Measurements from ENCODE around the gene COMMD7.

The COMMD7 gene

GRCh38 chr20:32743237-32744112, at the start of gene COMMD7:
TSS of gene COMMD7 (minus strand) at chr20:32743467. CDS start at chr20:32743391, 76 bp downstream.
- TF ChIP-seq, protein P1, sequence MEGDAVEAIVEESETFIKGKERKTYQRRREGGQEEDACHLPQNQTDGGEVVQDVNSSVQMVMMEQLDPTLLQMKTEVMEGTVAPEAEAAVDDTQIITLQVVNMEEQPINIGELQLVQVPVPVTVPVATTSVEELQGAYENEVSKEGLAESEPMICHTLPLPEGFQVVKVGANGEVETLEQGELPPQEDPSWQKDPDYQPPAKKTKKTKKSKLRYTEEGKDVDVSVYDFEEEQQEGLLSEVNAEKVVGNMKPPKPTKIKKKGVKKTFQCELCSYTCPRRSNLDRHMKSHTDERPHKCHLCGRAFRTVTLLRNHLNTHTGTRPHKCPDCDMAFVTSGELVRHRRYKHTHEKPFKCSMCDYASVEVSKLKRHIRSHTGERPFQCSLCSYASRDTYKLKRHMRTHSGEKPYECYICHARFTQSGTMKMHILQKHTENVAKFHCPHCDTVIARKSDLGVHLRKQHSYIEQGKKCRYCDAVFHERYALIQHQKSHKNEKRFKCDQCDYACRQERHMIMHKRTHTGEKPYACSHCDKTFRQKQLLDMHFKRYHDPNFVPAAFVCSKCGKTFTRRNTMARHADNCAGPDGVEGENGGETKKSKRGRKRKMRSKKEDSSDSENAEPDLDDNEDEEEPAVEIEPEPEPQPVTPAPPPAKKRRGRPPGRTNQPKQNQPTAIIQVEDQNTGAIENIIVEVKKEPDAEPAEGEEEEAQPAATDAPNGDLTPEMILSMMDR (IDR thresholded peaks at IDR 0.05; ENCODE audit: insufficient read depth, low read depth, low read length, missing control alignments): no peak
- DNase-seq (ENCODE audit: low read depth): peak; percentile 56

GRCh38 chr20:32792731-32793458, 49.6 kb upstream of the COMMD7 start:
- TF ChIP-seq, protein P1 (IDR thresholded peaks at IDR 0.05; ENCODE audit: insufficient read depth, low read depth, low read length, missing control alignments): peak; percentile 19
- no peak for DNase-seq (ENCODE audit: low read depth)
- H3K4me3 ChIP-seq (ENCODE audit: low read length): no peak overlapping the region

More at GRCh38 chr20:32743237-32744112, at the start of gene COMMD7:
- peak within 1 kb of the TSS; percentile 70 for H3K4me3 ChIP-seq (ENCODE audit: low read length)

DNA sequence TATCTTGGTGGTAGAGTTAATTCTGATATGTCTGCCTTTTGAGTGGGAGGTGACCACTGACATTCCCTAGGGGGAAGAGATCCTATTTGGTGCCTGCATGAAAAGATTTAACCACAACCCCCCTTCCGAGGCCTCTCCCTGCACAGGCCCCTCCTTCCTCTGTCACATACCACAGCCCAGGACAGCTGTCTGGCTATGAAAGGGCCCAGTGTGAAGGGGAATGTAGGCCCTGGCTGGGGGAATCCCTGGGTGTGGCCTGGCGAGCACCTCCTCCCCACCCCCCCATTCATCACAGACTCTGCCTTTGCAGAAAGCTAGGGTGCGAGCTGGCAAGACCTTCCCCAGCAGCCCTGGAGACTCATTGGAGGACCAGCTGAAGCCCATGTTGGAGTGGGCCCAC, 49.0 kb upstream of the COMMD7 start:
- TF ChIP-seq, protein P1 (IDR thresholded peaks at IDR 0.05; ENCODE audit: insufficient read depth, low read depth, low read length, missing control alignments): no peak
- no peak for DNase-seq (ENCODE audit: low read depth)
- no peak overlapping the region for H3K4me3 ChIP-seq (ENCODE audit: low read length)

- no peak overlapping the region for H3K4me3 ChIP-seq (ENCODE audit: low read length)
- TF ChIP-seq, protein P1 (IDR thresholded peaks at IDR 0.05; ENCODE audit: insufficient read depth, low read depth, low read length, missing control alignments): no peak
- DNase-seq (ENCODE audit: low read depth): no peak
Observed at GRCh38 chr20:32790751-32791057, 47.4 kb upstream of the COMMD7 start.

DNA sequence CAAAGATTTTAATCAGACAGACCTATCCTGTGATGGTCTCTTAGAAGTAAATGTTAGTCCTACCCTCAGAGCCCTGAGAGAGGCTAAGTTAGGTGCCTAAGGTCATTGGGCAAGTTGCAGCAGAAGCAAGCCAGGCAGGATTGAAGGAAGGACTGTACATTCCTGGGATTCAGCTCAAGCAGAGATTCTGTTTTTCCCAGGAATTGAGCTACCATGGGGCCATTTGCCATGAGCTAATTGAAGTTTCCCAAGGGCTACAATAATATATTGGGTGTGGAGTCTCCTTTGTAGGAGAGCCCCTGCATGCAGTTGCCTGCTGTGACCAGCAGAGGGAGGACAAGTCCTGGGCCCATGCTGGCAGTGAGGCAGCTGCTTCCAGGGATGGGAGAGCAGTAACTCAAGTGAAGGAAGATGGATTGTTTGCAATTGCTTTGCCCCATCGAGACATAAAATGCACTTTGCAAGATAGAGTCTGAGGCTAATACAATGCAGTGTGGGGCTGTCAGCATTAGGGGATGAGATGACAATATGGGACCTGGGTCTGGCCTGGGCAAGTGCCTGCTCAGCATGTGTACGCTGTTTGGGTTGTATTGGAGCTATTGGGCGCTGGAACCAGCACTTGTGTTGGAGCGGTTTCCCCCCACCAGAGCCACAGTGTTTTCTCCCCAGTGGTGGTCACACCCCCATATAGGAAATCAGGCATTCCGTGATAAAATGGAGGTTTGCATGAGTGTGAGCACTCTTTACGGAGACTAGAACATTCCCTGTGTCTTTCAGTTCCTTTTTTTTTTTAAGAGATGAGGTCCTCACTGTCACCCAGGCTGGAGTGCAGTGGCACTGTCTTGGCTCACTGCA, 46.9 kb upstream of the COMMD7 start:
- TF ChIP-seq, protein P1 (IDR thresholded peaks at IDR 0.05; ENCODE audit: insufficient read depth, low read depth, low read length, missing control alignments): peak; percentile 100
- no peak overlapping the region for H3K4me3 ChIP-seq (ENCODE audit: low read length)
- peak; percentile 76 for DNase-seq (ENCODE audit: low read depth)

DNA sequence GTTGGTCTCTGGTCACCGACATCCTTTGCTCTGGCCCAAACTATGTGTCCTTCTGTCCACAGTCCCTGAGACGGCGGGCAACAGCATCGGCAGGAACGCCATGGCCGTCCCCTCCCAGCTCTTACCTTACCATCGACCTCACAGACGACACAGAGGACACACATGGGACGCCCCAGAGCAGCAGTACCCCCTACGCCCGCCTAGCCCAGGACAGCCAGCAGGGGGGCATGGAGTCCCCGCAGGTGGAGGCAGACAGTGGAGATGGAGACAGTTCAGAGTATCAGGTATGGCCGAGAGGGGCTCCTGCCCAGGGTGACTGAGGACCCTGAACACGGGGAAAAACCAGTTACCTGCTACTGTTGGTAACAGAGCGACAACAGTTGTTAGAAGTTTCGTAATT, 43.9 kb upstream of the COMMD7 start:
- TF ChIP-seq, protein P1 (IDR thresholded peaks at IDR 0.05; ENCODE audit: insufficient read depth, low read depth, low read length, missing control alignments): no peak
- H3K4me3 ChIP-seq (ENCODE audit: low read length): no peak overlapping the region
- no peak for DNase-seq (ENCODE audit: low read depth)

Data from epithelial cell of esophagus (primary cell).